Right cardiac atrium (tissue), 5 donors: ENCODE data around the gene CSF1R. TPM values are rescaled to one million over a fixed set of nuclear protein-coding genes. Genes with fewer than 3 reads are reported as not detected.
A peak's percentile ranks its signal among the peaks of the same experiment; 100 is the strongest.

Experiments
- ATAC-seq, 2 donors: fragments of 200-7000 bp; cut with Tn5 transposase; one replicate each; pipeline versions ENCODE4 v1.8.0 to v1.9.1; 2020; ENCODE audit warnings: moderate library complexity in 2 of 2, mild to moderate bottlenecking in 1 of 2
- DNase-seq, 3 donors: peaks; one replicate each; pipeline ENCODE4 v3.0.0-alpha.2; 2020
- H3K27ac ChIP-seq: one replicate; pipeline ENCODE4 v1.5.1; 2013; ENCODE audit warnings: mild to moderate bottlenecking, low read length, control low read depth, moderate library complexity
- H3K27me3 ChIP-seq: one replicate; pipeline ENCODE4 v1.6.1; 2013; ENCODE audit not compliant: control insufficient read depth, insufficient read depth
- H3K4me1 ChIP-seq: one replicate; pipeline ENCODE4 v1.6.1; 2013; ENCODE audit warnings: low read length; ENCODE audit not compliant: control insufficient read depth, insufficient read depth
- H3K4me3 ChIP-seq: one replicate; pipeline ENCODE4 v1.5.1; 2013; ENCODE audit warnings: low read length, control low read depth
- H3K9me3 ChIP-seq: one replicate; pipeline ENCODE4 v1.6.1; 2013; ENCODE audit warnings: low read length; ENCODE audit not compliant: control insufficient read depth
- WGBS: extraction: QIAGEN DNeasy Blood & Tissue Kit; methylation state at CpG from one replicate; pipeline ENCODE4 v1.1.7; 2013; 5-methylcytosine and 5-hydroxymethylcytosine counted together
- intact Hi-C, 4 donors: fragments of 100-400 bp; cut with DNase I; formaldehyde crosslinking; loops; one replicate each; pipeline versions ENCODE4 v1.11.0 to v1.14.0; 2022 to 2023
- polyA plus RNA-seq: library from polyadenylated mRNA; stranded (reverse); fragments of 200-250 nt; gene quantifications from one replicate; pipeline ENCODE4 v1.2.3, GENCODE V29; 2013
- total RNA-seq, 4 donors: library from RNA; stranded (reverse); fragmentation: NEBNext Ultra II Directional; extraction: Animal tissue kit (Norgen Biotek cat#: 25700); gene quantifications; one replicate each; pipeline ENCODE4 v1.2.1, GENCODE V29; 2021
- donor health status: healthy with polysubstance abuse.
- donor health status: DM: no; HTN: yes; CAD: no.
- donor health status: DM: no; HTN: no; CAD: no.
- donor health status: DM: no; HTN: yes; CAD: no; lungs with severe emphysema.
- donor health status: DM: yes; HTN: yes; CAD: no.

The CSF1R gene
- total and polyA plus RNA-seq, 5 donors = 4.5 to 31.6 (median 24.0) TPM

DNA sequence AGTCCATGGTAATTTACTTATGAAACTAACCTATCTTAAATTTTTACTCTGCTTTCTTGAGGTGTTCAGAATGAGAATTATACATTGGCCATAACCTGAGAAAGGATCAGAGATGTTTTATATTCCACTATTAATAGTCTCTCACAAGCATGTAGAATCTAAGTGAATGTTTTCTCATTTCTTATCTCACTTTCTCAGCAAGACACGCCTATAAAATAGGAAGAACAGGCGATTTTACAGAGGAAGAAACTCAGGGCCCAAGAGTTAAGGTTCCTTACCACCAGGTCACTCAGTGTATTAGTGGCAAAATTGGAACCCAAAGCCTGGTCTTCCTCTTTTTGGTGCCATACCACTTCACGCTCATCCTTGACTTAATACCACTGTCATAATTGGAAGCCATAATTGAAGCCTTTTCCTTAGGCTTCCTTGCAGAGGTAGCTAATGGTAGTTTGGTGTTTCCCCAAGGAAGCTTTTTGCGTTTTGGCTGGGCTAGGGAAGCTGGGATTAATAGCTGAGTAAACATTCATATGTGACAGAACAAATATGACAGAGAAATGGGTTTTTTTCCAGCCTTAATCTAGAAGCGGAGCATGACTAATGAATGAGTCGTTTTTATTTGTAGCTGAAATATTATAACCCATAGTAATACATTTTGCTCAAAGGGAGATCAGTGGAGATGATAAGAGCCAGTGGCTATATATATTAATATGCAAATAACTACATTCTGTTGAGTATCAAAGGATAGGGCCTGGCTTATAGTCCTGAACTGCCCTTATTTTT lies 68.9 kb downstream of the CSF1R start:
- intact Hi-C loops = no loop called here
- Histone ChIP-seq H3K27me3 (no peaks in the 10 kb centered on the region), H3K27ac (no peak overlapping the region), H3K9me3 (no peaks in the 10 kb centered on the region), H3K4me1 (no peaks in the 10 kb centered on the region), H3K4me3 (no peak overlapping the region)
- ATAC-seq (no peak), DNase-seq (no peak)
- 85% methylated on average over 6 of the region's 6 CpGs for WGBS

DNA sequence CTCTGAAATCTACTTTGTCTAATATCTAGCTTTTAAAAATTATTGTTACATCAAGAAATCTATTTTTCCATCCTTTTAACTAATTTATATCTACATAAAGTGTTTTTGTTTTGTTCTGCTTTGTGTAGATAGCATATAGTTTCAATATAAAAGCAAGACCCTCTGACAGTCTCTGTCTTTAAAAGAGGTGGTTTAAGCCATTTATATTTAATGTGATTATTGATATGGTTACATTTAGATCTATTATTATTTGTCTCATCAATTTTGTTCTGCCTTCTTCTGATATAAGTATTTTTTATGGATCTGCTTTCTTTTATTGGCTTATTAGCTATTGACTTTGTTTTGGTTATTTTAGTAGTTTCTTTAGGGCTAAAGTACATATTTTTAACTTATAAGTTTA lies 69.8 kb downstream of the CSF1R start:
- intact Hi-C loops = no loop called here
- H3K4me3 ChIP-seq = no peak overlapping the region
- H3K27me3 ChIP-seq = no peaks in the 10 kb centered on the region
- H3K27ac ChIP-seq = no peak overlapping the region
- no peaks in the 10 kb centered on the region for H3K4me1 ChIP-seq
- DNase-seq (no peak), ATAC-seq (no peak)
- H3K9me3 ChIP-seq = no peaks in the 10 kb centered on the region

DNA sequence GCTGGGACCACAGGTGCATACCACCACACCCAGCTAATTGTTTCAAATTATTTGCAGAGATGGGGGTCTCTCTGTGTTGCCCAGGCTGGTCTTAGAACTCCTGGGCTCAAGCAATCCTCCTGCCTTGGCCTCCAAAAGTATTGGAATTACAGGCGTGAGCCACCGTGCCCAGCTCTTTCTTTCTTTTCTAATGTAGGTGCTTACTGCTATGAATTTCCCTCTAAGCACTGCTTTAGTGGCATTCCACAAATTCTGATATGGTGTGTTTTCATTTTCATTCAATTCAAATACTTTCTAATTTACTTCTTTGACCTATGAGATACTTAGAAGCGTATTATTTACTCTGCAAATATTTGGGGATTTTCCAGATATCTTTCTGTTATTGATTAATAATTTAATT lies 70.9 kb downstream of the CSF1R start:
- Histone ChIP-seq H3K27me3 (no peaks in the 10 kb centered on the region), H3K4me3 (no peak overlapping the region), H3K27ac (no peak overlapping the region), H3K4me1 (no peaks in the 10 kb centered on the region), H3K9me3 (no peaks in the 10 kb centered on the region)
- over 99% methylated on average over 3 of the region's 3 CpGs for WGBS
- intact Hi-C loops = no loop called here
- ATAC-seq (no peak), DNase-seq (no peak)

DNA sequence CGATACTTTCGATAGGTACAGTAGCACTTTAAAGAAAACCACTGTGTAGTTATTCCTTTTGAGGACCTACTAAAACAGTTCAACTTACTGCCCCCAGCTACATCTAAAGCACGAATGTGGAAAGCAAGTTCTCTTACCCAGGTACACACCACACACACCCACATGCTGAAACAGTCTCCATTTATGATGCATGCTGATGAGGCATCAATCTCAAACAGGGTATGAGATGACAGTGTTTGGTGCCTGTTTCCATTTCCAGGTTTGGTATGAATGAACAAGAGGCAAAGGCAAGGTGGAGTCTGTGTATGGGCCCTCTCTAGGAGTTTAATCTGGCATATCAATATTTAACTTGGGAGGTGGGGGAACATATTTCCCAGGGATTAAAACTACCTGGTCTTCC lies 71.9 kb downstream of the CSF1R start:
- no peaks in the 10 kb centered on the region for H3K9me3 ChIP-seq
- 95% methylated on average over 3 of the region's 3 CpGs for WGBS
- H3K27ac ChIP-seq = no peak overlapping the region
- H3K27me3 ChIP-seq = no peaks in the 10 kb centered on the region
- intact Hi-C loops = no loop called here
- H3K4me3 ChIP-seq = no peak overlapping the region
- H3K4me1 ChIP-seq = no peaks in the 10 kb centered on the region
- ATAC-seq = no peak
- no peak for DNase-seq

DNA sequence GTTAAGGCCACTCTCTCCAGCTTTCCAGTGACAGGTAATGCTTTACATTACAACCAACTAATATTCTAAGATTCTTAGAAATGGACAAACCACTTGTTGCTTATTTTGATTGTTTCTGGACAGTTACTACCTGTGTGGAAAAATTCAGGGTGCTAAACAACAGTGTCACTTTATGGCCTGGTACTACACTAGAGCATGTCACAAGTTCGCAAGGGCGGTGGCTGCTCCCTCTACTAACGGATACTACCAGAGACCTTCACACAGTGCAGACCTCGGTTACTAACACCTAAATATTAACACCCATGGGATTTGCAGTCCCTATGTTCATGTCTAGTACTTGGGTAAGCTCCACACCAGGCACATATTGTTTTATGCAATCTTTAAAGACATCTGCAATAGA lies 72.4 kb downstream of the CSF1R start:
- H3K4me1 ChIP-seq = no peaks in the 10 kb centered on the region
- DNase-seq (no peak), ATAC-seq (no peak)
- H3K9me3 ChIP-seq = no peaks in the 10 kb centered on the region
- no peak overlapping the region for H3K4me3 ChIP-seq
- H3K27me3 ChIP-seq = no peaks in the 10 kb centered on the region
- no peak overlapping the region for H3K27ac ChIP-seq
- WGBS = 96% methylated on average over 4 of the region's 4 CpGs
- intact Hi-C loops = no loop called here

DNA sequence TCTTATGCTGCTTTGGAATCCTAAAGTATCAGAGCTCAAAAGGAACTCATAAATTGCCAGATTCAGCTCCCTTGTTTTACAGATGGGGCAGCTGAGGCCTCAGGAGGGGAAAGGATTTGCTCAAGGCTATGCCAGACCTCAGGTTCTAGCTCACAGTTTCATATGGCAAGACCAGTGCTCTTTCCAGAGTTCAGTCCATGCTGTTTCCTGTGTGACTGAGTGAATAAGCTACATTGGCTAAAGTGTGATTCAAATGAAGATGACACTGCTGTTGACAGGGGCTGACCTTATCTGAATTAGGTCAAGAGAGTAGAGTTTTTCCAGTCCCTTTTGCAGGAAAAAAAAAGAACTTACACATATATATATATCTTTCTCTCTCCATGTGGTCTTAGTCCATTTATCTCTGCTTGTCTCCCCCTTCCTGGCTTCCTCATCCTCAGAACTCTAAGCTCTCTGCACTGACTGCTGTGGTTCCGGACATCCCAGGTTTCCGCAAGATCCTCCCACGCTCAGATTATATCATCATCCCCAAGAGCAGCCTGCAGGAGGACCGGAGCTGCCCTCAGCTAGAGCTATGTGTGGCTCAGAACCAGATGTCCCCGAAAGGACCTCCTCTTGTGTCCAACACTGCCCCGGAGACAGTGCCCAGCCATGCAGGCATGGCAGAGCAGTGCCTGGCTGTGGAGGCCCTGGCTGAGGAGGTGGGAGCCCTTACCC lies 76.5 kb downstream of the CSF1R start:
- no peaks in the 10 kb centered on the region for H3K4me1 ChIP-seq
- intact Hi-C loops = no loop called here
- no peak overlapping the region for H3K4me3 ChIP-seq
- peak overlapping the region; percentile 39 for H3K27ac ChIP-seq
- no peaks in the 10 kb centered on the region for H3K9me3 ChIP-seq
- ATAC-seq (peak; percentile 44 to 57), DNase-seq (no peak)
- WGBS = 62% methylated on average over 6 of the region's 6 CpGs
- no peaks in the 10 kb centered on the region for H3K27me3 ChIP-seq

DNA sequence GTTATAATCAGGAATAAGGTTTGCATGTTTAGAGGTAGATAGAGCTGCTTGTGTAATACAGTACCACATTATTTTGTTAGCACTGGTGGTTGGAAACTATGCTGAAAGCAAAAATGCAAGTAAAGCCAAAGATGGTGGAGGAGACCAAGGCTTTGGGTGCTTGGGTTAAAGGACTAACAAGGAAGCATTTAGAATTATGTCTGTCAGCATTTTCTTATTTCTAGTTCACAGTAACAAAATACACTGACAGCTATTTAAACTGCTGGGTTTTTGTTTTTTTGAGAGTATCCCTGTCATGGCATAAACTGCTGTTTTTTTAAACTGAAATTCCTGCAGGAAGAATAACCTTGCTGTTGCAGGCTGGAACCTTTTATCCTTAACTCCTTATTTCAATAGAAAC lies 79.3 kb downstream of the CSF1R start:
- DNase-seq = no peak
- no peak overlapping the region for H3K4me3 ChIP-seq
- H3K27ac ChIP-seq = no peak overlapping the region
- intact Hi-C loops = no loop called here
- H3K4me1 ChIP-seq = no peaks in the 10 kb centered on the region
- H3K27me3 ChIP-seq = no peaks in the 10 kb centered on the region
- ATAC-seq = no peak
- no peaks in the 10 kb centered on the region for H3K9me3 ChIP-seq

DNA sequence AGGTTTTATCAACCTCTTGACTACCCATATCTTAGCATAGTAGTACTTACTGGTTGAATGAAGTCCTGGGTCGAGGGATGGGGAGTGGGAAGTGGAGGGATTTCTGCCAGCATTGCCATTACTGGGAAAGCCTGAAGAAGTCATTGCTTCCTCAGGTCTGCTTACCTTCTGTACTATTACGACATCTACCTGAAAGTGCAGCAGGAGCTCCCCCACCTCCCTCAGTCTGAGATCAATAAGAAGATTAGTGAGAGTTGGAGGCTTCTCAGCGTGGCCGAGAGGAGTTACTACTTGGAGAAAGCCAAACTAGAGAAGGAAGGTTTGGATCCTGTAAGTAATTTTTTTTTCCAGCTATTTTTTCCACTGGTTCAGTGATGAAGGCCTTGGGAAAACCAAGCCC lies 80.0 kb downstream of the CSF1R start:
- Histone ChIP-seq H3K27me3 (no peaks in the 10 kb centered on the region), H3K27ac (no peak overlapping the region), H3K4me3 (no peak overlapping the region), H3K4me1 (peaks cover 2% of the 10 kb centered on the region), H3K9me3 (no peaks in the 10 kb centered on the region)
- no peak for ATAC-seq
- DNase-seq = no peak
- intact Hi-C loops = no loop called here
- WGBS = 88% methylated on average over 4 of the region's 4 CpGs

Other genes starting within 250 kb of the CSF1R start
- gene PDE6A, start 141.8 kb downstream of the CSF1R start, total RNA-seq = under 1 TPM in 2 of 4 donors, not detected in 2; 0.06 to 0.11 TPM
- gene PDE6A, start 141.8 kb downstream of the CSF1R start, polyA plus RNA-seq = 0.07 TPM
- 10 to 100 TPM in 1 of 4 donors, 1 to 10 TPM in 3; 5.1 to 10.4 (median 6.5) TPM for gene SLC26A2, start 125.8 kb downstream of the CSF1R start, total RNA-seq
- 2.2 TPM for gene SLC26A2, start 125.8 kb downstream of the CSF1R start, polyA plus RNA-seq
- 1 to 10 TPM; 2.9 to 3.2 (median 3.2) TPM for gene TIGD6, start 85.9 kb downstream of the CSF1R start, total RNA-seq
- 3.2 TPM for gene TIGD6, start 85.9 kb downstream of the CSF1R start, polyA plus RNA-seq
- gene HMGXB3, start 85.8 kb downstream of the CSF1R start, total RNA-seq = 10 to 100 TPM; 14.2 to 19.6 (median 14.9) TPM
- gene HMGXB3, start 85.8 kb downstream of the CSF1R start, polyA plus RNA-seq = 9.3 TPM
- 10 to 100 TPM; 42.7 to 68.0 (median 46.4) TPM for gene PDGFRB, start 69.3 kb upstream of the CSF1R start, total RNA-seq
- gene PDGFRB, start 69.3 kb upstream of the CSF1R start, polyA plus RNA-seq = 24.6 TPM
- under 1 TPM in 1 of 4 donors, not detected in 3; 0.23 TPM for gene CDX1, start 80.2 kb upstream of the CSF1R start, total RNA-seq
- gene CDX1, start 80.2 kb upstream of the CSF1R start, polyA plus RNA-seq = 0.09 TPM
- not detected for gene SLC6A7, start 103.5 kb upstream of the CSF1R start, total RNA-seq
- not detected for gene SLC6A7, start 103.5 kb upstream of the CSF1R start, polyA plus RNA-seq
- gene CAMK2A, start 203.2 kb upstream of the CSF1R start, total RNA-seq = 10 to 100 TPM in 3 of 4 donors, 1 to 10 TPM in 1; 8.0 to 18.4 (median 14.8) TPM
- 15.4 TPM for gene CAMK2A, start 203.2 kb upstream of the CSF1R start, polyA plus RNA-seq
- gene ARSI, start 216.4 kb upstream of the CSF1R start, total RNA-seq = 1 to 10 TPM in 1 of 4 donors, under 1 TPM in 3; 0.49 to 1.1 (median 0.66) TPM
- gene ARSI, start 216.4 kb upstream of the CSF1R start, polyA plus RNA-seq = 0.25 TPM